ENCODE data around the gene MCC.

Gene MCC

DNA sequence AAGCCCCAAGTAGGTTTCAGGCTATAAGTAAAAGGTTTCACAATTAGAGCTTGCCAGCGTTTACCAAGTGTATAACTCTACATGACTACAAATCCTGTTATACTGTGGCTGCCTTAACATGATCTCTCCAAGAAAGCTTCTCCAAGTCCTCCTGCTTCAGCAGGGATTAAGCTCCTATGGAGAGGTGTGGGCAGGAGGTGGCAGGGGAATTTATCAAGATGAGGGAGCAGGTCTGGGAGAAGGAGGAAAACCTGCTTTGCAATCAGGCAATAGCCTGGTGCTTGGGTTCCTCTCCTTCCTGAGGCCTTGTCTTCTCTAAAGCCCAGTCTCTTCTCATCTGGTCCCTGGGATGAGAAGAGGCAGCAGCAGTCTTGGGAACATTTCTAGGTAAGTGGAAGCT, 188.7 kb downstream of the MCC start:
- DNase-seq, result no peak

DNA sequence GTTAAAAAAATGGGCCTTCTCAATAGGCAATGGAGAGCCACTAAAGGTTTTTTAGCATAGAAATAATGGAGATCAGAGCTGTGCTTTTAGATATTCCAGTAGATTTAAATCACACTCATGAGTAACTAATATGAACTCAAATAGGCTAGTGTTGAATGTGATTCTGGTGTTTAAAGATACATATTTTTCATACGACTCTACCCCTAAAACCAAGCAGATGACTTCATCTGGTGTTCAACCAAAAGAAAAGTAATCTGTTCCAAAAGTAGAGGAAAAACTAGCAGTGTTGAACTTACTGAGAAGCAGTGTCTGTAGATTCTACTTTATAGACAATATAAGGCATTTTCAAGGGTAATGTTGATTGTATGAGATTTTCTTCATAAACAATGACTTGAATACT, 191.6 kb downstream of the MCC start:
- no peak for DNase-seq

DNA sequence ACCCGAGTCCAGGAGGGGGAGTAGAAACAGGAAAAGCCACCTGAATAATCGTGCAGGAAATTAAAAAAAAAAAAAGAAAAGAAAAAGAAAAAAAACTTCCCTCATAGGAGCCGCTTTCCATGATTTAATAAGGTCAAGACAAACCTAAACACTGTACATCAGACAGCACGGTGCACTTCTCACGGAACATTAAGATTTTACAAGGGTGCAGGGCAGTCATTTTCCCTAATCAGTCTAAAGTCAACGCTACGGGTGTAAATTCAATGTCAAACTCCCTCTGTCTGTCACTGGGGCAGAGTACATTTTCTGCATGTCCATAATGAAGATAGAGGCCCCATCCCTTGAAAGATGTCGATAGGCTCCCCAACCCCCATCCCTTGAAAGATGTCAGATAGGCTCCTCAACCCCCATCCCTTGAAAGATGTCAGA, 193.1 kb downstream of the MCC start:
- DNase-seq, result no peak

DNA sequence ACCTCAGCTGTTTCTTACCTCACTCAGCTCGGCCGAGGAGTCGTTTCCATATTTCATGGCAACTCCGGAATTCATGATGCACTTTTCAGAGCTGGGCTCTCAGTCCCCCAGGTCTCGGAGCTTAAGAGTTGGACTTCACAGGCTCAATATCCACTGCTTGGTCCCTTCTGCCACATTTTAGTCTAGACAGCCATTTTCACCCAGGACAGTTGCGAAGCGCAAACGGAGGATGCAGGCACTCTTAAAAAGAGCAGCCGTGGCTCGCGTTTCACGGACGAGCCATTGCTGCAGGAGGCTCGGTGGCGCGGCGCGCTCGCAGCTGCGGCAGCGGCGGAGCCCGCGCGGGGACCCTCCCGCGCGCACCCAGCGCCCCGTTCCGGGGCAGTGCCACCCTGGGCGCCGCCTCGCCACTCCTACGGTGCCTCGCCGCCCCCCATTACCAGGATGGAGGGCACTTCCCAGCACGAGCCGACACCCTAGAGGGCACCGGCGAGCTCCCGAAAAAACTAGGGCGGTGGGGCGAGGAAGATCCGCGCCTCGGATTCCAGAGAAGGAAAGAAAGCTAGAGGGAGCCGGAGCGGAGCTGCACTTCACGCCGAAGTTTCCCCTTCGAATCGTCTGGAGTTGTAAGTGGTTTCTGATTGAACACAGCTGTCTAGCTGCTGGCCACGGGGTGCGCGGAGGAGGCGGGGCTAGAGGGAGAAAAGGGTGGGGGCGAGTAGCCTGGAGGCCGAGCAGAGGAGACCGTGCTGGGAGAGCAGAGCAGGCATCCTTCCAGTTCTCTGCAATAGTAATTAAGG, 193.7 kb downstream of the MCC start:
- peak; percentile 70 for DNase-seq

DNA sequence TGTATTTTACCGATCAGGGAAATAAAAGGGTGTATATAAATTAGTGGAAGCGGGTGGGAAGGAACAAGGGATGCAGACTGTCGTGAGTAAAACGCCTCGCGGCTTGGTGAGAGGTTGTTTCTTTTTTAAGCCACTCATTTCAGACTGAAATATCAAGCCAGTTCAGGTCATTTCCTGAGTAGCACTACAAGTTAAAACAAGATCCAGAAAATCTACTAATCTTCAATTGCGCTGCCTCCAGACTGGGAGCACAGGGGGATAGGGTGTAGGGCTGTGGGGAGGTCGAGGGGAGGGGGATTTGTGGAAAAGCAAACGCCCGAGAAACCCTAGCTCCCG, 194.3 kb downstream of the MCC start:
- no peak for DNase-seq

DNA sequence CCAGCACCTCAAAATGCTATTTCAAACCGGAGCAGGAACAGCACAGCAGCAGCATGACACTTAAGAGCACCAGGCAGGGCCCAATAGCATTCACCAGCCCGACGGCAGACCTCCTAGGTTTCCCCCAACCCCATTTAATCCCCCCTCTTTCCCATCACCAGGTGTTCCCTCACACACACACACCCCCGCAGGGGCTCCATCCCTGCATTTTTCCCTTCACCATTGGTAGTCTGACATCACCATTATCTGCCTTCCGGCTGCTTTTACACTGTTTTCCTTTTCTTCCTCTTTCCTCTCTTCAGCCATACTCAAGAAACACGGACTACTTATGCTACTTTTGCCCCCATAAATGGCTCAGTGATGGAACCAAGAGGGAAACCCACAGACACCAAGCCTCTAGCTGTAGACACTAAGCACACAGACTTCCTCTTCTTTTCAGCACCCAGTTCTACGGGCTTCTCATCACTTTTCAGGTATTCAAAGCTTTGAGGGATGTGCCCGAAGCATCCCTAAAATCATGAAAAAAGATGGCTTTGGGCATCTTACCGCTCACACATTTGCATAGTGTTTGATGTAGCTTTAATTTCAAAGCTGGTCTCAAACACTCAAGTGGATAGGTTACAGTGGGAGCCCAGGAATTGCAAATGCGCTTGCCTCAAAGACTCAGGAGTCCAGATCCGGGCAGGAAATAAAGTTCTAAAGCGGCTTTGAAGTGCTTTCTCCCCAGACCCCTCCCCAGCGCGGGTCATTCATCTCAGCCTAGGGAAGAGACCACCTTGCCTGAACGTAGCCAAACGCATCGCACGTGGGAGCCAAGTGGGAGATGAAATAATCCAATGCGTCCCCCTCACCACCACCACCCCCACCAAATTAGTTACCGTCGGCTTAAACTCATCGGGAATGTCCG, 194.9 kb downstream of the MCC start:
- no peak for DNase-seq

DNA sequence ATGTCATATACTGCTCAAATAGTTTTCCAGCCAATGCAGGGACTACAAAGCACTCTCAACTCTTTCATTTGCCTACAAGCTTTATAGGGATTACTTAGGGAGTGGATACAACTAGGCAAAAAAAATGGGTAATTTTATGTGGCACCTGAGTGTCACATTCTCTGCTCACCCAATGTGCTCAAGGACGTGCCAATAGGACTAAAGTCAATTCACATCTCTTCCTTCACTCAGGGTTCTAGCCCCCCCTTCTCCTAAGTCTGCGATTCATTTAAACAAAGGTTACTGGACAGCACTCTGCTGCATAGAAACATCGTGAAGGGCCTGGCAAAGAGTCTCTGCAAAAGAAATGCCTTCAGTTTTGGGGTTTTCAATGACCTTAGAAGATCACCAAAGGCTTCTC, 195.8 kb downstream of the MCC start:
- DNase-seq, result no peak

DNA sequence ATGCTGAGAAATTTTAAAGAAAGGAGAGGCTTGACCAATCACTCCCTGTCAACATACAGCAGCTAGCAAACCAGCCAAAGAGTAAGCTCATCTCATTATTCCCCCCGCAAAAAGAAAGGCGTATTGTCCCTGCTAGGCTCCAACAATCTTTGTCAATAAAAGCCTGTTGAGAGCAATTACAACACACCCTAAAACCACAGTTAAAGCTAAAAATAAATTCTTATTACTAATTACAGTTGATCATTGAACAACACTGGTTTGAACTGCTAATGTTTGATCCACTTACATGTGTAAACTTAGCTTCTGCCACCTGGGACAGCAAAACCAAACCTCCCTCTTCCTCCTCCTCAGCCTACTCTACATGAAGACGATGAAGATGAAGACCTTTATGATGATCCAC, 204.7 kb downstream of the MCC start:
- DNase-seq, result no peak

DNA sequence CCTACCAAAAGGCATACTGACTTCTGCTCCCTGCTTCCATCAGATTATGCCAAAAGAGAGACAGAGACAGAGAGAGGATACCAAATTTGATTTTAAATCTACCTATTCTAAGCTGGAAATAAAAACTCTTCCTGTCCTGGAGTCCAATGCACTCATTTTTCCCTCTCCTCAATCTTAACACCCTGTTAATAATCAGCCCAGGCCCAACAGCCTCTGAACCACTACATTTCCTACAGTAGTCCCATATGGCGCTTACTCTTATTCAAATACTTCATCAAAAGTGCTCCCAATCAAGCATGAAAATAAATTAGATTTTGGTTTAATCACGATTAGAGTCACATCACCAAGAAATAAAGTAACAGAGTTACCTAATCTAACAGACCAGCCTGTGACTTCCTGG, 205.8 kb downstream of the MCC start:
- DNase-seq, result no peak

DNA sequence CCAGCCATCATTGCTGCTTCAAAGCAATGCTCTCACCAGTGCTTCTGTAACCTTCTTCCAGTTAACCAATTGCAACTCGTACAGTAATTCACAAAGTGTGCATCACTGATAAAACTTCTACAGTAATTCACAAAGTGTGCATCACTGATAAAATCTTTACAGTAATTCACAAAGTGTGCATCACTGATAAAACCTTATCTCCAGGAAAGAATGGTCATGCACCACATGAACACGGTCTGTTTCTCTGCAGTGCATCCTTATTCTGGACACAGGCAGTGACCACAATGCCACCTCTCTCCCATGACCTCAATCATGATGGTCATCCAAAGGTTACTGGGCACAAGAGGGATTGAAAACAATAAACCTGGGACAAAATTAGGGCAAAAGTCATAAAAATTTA, 207.1 kb downstream of the MCC start:
- DNase-seq, result no peak

DNA sequence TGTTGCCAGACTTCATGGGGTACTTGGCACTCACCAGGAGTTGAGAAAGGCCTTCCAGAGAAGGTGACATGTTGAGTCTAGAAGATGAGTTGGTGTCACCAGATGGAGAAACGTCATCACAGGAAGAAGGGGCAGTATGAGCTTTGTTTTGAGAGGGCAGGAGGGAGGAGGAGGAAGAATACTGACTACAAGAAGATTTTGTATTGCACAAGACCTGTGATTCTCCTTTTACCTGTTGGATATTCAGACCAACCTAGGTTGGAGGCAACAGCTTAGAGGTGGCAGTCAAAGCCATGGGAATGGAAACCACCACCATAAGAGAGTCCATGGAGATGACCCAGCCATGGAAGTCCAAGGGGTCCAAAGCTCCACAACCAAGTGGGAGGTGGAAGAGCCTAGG, 207.7 kb downstream of the MCC start:
- no peak for DNase-seq

DNA sequence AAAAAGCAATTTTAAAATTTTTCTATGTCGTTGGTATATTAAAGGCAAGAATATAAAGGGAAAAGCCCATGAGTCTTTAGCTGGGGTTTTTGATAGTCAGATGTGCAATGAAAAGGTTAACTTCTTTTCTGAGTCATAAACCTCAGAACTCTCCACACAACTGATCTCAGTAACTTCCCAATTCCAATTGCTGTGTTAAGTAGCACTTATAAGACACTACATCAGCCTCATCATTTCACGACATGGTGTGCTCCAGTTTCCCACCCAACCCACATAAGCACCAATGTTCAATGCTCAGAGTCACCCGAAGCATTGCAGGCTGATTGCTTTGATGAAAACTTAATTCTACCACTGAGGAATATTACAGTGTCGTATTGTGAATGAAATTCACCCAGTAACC, 209.3 kb downstream of the MCC start:
- DNase-seq, result no peak

DNA sequence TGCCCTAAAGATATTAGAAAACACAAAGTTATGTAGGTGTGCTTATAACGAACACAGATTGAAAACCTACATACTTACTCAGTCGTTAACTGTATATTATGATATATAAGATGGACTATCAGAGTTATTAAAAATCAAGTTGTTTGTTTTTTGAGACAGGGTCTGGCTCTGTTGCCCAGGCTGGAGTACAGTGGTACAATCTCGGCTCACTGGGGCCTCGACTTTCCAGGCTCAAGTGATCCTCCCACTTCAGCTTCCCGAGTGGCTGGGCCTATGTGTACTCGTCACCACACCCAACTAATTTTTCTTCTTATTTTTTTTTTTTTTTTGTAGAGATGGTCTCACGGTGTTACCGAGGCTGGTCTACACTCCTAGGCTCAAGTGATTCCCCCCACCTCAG, 211.8 kb downstream of the MCC start:
- no peak for DNase-seq

DNA sequence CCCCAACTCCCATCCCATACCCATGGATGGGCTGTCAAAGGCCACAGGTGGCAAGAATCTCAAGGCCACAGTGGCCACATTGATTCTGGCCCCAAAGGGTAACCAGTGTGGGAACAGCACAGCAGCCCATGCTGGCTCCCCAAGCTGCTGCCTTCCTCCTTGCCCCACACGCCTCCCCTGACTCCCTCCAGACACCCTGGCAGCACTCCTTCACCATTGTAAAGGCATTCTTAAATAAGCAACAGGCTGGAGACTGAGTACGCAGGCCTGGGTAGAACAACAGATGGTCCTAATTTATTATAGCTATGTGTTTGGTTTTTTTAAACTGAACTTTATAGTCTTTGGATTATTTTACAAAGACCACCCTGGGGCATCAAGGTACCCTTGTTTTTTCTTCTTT, 212.3 kb downstream of the MCC start:
- DNase-seq, result no peak

DNA sequence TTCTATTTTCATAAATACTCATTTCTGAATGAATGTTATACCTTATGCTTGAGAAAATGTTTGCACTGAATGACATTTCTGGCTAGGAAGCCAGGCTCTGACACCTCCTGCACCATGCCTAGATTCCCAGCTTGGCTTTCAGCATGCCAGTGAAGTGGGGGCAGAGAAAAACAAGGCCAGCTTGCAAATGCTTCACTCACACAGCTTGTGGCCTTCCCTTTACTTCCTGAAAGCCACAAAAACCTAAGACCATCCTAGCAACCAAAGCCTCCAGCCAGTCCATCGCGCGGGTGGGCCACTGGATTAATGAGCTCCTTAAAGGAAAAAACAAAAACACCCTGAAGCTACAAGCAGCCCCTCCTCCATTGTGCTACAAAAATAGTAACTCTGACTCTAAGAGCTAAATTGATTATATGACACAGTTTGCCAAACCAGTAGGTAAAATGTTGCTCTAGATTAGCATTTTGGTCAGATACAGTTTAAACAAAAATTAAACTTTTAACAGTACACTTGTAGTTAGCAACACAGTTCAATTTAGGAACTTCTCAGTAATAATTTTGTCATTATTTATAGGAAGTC, 213.3 kb downstream of the MCC start:
- no peak for DNase-seq

DNA sequence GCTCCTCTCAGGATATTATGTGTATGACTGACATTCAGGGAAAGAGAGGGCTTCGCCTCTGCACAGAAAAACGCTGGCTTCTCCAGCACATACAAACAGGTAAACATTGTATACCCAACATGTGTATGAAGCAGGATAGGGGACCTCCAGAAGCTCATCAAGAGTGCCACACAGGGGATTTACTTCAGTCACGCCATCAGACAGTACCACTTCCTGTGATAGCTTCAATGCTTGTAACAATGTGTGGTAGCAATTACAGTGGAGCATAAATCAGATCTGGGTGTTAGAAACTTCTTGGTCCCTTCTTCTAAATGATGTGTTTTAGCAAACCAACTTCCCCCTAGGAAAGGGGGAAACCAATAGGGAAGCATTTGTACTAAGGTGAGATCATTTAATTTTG, 214.3 kb downstream of the MCC start:
- no peak for DNase-seq

DNA sequence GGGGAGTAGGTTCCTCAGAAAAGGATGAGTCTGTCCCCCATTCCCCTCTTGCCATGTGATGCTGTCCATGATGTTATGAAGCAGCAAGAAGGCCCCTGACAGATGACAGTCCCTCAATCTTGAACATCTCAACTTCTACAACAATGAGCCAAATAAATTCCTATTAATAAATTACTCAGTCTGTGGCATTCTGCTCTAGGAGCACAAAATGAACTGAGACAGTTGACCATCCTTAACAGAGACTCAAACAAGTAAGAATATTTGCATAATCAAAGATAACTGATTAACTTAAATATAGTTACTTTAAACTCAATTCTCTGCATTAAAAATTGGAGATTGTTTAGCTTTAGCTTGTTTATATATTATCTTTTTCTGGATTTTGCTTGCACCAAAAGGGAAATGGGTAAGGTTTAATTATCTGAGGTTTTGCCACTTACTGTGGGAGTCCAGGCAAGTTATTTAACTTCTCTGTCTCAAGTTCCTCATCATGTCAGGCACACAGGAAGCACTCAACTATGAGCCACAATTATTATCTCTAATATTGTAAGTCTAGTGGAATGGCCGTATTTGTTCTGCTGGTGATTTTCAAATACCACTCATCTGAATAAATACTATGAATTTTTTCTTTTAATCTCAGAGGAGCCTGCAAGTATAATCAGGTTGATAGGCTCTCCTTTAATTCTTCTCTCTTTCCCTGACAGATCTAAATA, 216.4 kb downstream of the MCC start:
- DNase-seq, result no peak

DNA sequence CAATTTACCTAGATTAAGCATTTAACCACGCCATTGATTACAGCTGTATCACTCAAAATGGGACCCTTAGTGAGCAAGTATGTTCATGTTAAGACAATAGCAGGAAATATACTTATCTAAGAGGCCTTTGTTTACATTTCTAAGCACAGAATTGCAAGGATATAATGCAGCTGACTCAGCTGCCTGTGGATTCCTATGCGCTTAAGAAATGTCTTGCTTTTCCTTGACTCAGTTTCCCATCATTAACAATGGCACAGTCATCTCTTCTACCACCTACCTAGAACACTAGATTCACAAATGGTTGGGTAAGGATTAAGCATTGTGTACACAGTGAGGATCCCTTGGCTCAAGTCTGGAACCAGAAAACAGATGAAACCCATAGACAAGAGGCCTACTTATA, 217.2 kb downstream of the MCC start:
- DNase-seq, result no peak

DNA sequence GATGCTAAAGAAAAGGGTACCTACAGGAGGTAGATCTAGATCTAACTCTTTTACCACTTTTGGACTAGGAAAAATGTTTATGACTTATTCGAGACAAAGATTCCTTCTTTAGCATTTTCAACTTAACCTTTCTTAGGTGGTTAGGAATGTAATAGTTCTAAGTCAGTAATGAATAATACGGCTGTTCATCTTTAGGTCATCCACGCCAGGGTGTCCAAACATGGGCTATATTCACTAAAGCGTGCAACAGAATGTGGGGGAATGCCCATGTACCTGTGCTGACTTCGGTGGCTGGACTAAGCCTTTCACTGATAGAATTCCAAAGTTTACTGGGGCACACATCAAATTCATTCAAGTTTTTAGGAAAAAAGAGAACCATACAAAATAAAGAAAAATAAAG, 218.2 kb downstream of the MCC start:
- no peak for DNase-seq

DNA sequence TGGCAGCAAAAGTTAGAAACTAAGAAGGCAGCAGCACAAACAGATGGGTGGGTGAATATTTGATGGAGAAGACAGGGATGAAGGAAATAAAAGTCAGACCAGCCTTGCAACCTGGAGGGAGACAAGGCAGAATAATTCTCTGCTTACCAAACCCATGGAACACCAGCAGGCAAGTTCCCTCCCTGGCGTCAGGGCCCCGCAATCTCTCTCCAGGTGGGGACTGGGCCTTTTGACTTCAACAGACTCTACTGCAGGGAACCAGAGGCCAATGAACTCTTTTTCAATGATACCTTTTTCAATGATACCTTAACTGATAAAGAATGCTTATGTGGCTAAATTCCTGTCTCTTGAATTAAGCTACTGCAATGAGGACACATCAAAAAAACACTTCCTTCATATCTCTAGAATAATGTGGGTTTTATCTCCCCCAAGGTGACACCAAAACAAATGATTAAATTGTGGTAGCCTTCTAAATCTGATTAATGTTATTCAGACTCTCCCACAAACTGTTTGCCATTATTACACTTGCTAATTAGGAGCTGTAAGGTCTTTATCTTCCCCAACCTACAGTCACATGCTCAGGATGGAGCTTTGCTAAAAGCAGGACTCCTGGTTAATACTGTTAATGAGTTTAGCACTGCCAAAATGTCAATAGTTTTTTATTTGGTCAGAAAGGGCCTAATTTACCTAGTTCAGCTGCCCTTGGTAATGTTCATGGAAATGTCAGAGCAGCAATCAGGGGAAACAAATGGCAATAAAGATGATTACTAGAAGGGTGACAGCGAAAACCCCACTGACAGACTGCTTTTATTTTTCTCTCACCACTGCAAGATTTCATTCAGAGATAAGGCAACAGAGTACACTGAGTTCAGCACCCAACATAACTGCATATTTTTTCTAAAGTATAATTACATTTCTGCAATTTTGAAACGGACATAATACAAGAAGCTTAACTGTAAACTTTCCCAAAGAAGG, 218.9 kb downstream of the MCC start:
- DNase-seq, result no peak

DNA sequence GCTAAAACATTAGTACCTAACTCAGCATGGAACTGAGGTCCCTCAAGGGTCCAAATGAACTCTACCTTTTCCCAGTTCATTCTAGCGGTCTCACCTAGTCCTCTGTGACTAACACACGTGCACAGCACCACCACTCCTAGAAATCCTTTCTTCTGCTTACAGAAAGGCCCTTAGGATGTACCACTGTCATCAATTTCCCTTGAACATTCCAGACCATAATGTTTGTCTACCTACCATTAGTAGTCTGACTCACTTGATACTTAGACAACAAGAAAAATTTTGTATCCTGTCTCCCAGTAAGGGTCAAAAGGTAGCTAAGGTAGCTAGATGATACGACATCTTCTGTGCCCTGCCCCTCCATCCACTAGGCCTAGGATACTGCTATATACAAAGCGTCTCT, 220.0 kb downstream of the MCC start:
- no peak for DNase-seq

DNA sequence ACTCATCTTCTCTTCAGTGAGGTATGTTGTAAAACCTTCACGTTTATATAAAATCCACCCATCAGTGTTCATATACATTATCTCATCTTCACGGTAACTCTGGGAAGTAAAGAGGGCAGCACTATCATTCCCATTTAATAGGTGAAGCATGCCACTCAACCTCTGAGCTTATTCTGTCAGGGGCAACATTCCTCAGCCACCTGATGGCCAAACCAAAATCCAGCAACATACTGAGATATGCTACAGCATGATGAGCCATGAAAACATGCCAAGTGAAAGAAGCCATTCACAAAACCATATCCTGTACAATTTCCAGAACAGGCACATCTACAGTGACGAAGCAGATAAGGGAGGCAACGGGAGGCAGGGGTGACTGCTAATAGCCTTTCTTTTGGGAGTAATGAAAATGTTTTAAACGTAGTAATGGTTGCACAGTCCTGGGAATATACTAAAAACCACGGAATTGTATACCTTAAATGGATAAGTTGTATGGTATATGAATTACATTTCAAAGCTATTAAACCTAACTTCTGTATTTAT, 220.8 kb downstream of the MCC start:
- DNase-seq, result no peak

All from activated CD4-positive, alpha-beta T cell treated with anti-CD3 and anti-CD28 coated beads, Interleukin-2, amount 50 U/mL, for 4 hours (primary cell).